Right atrium auricular region (tissue), 2 donors: ENCODE data around the gene ATP6V1G2. TPM values are rescaled to one million over a fixed set of nuclear protein-coding genes. Genes with fewer than 3 reads are reported as not detected.

Experiments used
- DNase-seq: peaks from one replicate; pipeline ENCODE4 v3.0.0-alpha.2; 2019; ENCODE audit warnings: low spot score
- H3K27ac ChIP-seq, 2 donors: fragments of 200-600 bp; sonication (generic); 1 replicate in 1 of 2; 2 replicates in 1 of 2; pipeline ENCODE4 v1.5.1; 2016 to 2019
- H3K27me3 ChIP-seq, 2 donors: fragments of 200-600 bp; sonication (generic); one replicate each; pipeline versions ENCODE4 v1.5.1 to v1.6.0; 2017 to 2019
- H3K36me3 ChIP-seq: fragments of 200-600 bp; sonication (generic); one replicate; pipeline ENCODE4 v1.5.1; 2016
- H3K4me1 ChIP-seq, 2 donors: fragments of 200-600 bp; sonication (generic); one replicate each; pipeline versions ENCODE4 v1.5.1 to v1.6.0; 2017 to 2019
- H3K4me3 ChIP-seq, 2 donors: fragments of 200-600 bp; sonication (generic); 1 replicate in 1 of 2; 2 replicates in 1 of 2; pipeline ENCODE4 v1.5.1; 2017 to 2019; ENCODE audit warnings: mild to moderate bottlenecking in 1 of 2, moderate library complexity in 1 of 2
- H3K9me3 ChIP-seq, 2 donors: fragments of 200-600 bp; sonication (generic); one replicate each; pipeline ENCODE4 v1.5.1; 2019
- total RNA-seq, 2 donors: library from RNA; depleted of rRNA; stranded (reverse); fragments of >200 nt; gene quantifications; one replicate each; pipeline ENCODE4 v1.1.0, GENCODE V29; 2016
- TF ChIP-seq, protein P1 (sequence below), 2 donors: fragments of 200-600 bp; sonication (generic); IDR thresholded peaks; one replicate each; pipeline ENCODE4 v1.5.1; 2019; ENCODE audit warnings: antibody characterized with exemption in 2 of 2

ATP6V1G2 gene
- total RNA-seq, 2 donors from 2014 or later: 1.2 to 6.0 TPM

DNA sequence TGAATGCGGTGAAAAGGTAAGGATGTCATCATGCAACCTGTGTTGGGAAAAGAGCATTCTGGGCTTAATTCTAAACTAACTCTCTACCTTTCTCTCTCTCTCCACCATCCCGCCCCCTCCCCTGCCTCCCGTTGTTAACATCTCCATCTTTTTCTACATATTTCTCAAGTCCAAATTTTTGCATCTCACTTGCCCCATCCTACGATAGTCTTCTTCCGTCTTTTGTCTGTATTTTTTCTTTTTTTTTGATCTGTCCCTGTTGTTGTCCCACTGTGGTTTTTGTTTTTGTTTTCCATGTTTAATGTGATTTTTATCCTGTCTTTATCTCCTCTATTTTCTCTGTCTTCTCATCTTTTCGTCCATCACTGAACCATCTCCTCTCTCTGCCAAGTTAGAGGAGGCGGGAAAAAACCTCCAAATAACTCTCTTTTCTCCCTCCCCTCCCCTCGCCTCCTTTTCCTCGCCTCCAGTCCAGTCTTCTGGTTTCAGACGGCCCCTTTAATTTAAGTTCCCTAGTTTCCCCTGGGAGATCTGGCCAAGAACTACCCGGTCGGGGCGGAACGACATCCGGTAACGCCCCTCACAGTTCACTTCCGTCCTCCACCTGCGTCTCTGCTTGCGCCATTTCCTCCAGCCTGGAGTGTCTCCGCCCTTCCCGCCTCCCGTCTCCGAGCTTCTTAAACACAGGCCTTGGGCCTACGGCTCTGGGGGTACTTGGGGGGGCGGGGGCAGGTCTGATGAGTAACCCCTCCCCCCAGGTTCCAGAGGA is 734 bp upstream of the ATP6V1G2 start, which contains the start of gene NFKBIL1:
Gene NFKBIL1, plus strand, starts transcription at position 651 of the 769 bp plus-strand sequence. Its CDS starts 87 bp downstream, at position 738.
- Histone ChIP-seq H3K27ac (peak within 1 kb of the TSS; percentile 88 to 89), H3K27me3 (no peaks in the 10 kb centered on the region), H3K4me1 (peaks cover 0 to 26% of the 10 kb centered on the region in 2 donors), H3K4me3 (peak within 1 kb of the TSS; percentile 43 to 50), H3K36me3 (peaks cover 23% of the 10 kb centered on the region), H3K9me3 (no peaks in the 10 kb centered on the region)
- TF ChIP-seq, protein P1, sequence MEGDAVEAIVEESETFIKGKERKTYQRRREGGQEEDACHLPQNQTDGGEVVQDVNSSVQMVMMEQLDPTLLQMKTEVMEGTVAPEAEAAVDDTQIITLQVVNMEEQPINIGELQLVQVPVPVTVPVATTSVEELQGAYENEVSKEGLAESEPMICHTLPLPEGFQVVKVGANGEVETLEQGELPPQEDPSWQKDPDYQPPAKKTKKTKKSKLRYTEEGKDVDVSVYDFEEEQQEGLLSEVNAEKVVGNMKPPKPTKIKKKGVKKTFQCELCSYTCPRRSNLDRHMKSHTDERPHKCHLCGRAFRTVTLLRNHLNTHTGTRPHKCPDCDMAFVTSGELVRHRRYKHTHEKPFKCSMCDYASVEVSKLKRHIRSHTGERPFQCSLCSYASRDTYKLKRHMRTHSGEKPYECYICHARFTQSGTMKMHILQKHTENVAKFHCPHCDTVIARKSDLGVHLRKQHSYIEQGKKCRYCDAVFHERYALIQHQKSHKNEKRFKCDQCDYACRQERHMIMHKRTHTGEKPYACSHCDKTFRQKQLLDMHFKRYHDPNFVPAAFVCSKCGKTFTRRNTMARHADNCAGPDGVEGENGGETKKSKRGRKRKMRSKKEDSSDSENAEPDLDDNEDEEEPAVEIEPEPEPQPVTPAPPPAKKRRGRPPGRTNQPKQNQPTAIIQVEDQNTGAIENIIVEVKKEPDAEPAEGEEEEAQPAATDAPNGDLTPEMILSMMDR (IDR thresholded peaks at IDR 0.05): peak in 1 of 2 donors; percentile 6
- DNase-seq: peak; percentile 97

DNA sequence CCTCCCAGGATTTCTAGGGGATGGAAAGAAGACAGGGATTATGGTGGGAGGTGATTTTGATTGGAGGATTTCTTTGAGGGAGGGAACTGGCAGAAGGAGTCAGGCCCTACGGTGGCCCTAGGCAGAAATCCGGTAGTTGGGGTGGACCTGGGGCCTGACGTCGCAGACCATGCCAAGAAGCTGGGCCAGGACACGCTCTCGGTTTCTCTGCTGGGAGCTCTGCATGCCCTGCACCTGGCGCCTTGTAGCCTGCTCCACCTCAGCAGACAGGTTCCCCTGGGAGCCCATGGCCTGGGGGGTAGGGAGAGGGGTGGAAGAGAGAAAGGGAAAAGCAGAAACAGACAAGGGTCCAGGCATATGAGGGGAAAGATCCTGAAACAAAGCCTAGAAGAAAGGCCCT is 1.1 kb downstream of the ATP6V1G2 start:
- H3K4me1 ChIP-seq: peaks cover 0 to 29% of the 10 kb centered on the region in 2 donors
- H3K36me3 ChIP-seq: peaks cover 17% of the 10 kb centered on the region
- DNase-seq: no peak
- H3K27me3 ChIP-seq: no peaks in the 10 kb centered on the region
- H3K4me3 ChIP-seq: no peak overlapping the region
- no peak overlapping the region for H3K27ac ChIP-seq
- H3K9me3 ChIP-seq: no peaks in the 10 kb centered on the region
- TF ChIP-seq, protein P1 (IDR thresholded peaks at IDR 0.05): no peak

- H3K27me3 ChIP-seq: no peaks in the 10 kb centered on the region
- H3K9me3 ChIP-seq: no peaks in the 10 kb centered on the region
- TF ChIP-seq, protein P1 (IDR thresholded peaks at IDR 0.05): no peak
- H3K4me3 ChIP-seq: no peak overlapping the region
- H3K27ac ChIP-seq: no peak overlapping the region
- peaks cover 0 to 35% of the 10 kb centered on the region in 2 donors for H3K4me1 ChIP-seq
- DNase-seq: no peak
- H3K36me3 ChIP-seq: peaks cover 22% of the 10 kb centered on the region
Observed at GRCh38 chr6:31544676-31545075, 1.7 kb downstream of the ATP6V1G2 start.

DNA sequence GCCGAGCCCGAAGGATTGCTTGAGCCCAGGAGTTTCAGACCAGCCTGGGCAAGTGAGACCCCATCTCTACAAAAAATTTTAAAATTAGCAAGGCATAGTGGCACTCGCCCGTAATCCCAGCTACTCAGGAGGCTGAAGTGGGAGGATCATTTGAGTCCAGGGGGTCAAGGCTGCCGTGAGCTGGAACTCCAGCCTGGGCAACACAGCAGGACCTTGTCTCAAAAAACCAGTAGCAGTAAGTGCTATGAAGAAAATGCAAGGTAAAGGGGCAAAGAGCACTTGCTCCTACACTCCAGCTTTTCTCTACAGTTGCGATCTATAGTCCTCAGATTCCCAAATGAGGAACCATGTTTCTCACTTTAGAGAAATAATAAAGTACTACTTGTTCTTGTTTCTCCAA is 2.8 kb downstream of the ATP6V1G2 start:
- TF ChIP-seq, protein P1 (IDR thresholded peaks at IDR 0.05): no peak
- Histone ChIP-seq H3K27ac (peak overlapping the region; percentile 96 to 97), H3K4me1 (peaks cover 0 to 43% of the 10 kb centered on the region in 2 donors), H3K36me3 (peaks cover 22% of the 10 kb centered on the region), H3K9me3 (no peaks in the 10 kb centered on the region), H3K27me3 (no peaks in the 10 kb centered on the region), H3K4me3 (no peak overlapping the region)
- no peak for DNase-seq

- no peaks in the 10 kb centered on the region for H3K9me3 ChIP-seq
- peak; percentile 96 for DNase-seq
- TF ChIP-seq, protein P1 (IDR thresholded peaks at IDR 0.05): no peak
- H3K4me3 ChIP-seq: peak within 1 kb of the TSS; percentile 60 to 80
- H3K27me3 ChIP-seq: no peaks in the 10 kb centered on the region
- peaks cover 0 to 36% of the 10 kb centered on the region in 2 donors for H3K4me1 ChIP-seq
- H3K27ac ChIP-seq: peak within 1 kb of the TSS; percentile 96 to 97
- H3K36me3 ChIP-seq: peaks cover 36% of the 10 kb centered on the region
Observed at GRCh38 chr6:31541658-31542521, 4.5 kb downstream of the ATP6V1G2 start, which contains the start of gene DDX39B. TSS of gene DDX39B (minus strand) at chr6:31542003. CDS start at chr6:31540532, 1,471 bp downstream.
